Cortex of kidney (tissue), 1 donor: ENCODE measurements around the gene APOB.

Experiments
- DNase-seq: peaks from one replicate; lab custom pipeline; 2025; lab: John Stamatoyannopoulos, UW

Gene APOB

DNA sequence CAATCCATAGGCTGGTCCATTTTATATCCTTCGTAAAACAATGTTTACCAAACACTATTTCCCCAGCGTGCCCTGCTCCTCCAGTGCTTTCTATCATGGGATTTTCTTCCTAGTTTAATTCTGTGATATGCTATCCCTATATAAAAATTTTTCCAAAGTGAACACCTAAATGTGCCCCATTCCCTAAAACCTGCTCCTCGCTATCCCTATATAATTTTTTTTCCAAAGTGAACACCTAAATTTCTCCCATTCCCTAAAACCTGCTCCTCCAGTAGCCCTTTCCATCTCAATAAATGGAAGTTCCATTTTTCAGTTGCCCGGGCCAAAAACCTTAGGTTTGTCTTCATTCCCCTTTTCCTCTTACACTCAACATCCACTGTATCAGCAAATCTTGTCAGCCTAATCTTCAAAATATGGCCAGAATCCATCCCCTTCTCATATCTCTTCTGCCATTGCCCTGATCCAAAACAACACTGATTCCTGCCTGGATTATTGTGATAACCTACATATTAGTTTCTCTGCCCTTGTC is 26.1 kb downstream of the APOB start:
- DNase-seq = no peak

DNA sequence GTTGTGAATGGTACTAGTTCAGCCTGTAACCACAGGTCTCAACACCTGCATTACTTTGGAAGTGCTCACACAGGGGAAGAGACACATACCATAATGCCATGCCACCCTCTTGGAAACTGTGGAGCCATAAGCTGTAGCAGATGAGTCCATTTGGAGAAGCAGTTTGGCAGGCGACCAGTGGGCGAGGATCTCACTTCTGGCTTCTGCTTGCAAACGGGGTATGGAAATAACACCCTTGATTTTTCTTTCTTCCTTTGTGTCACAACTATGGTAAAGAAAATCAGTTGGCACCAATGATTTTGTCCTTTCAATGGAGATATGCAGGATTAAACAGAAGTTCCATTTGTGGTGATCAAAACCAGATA is 28.6 kb downstream of the APOB start:
- no peak for DNase-seq

DNA sequence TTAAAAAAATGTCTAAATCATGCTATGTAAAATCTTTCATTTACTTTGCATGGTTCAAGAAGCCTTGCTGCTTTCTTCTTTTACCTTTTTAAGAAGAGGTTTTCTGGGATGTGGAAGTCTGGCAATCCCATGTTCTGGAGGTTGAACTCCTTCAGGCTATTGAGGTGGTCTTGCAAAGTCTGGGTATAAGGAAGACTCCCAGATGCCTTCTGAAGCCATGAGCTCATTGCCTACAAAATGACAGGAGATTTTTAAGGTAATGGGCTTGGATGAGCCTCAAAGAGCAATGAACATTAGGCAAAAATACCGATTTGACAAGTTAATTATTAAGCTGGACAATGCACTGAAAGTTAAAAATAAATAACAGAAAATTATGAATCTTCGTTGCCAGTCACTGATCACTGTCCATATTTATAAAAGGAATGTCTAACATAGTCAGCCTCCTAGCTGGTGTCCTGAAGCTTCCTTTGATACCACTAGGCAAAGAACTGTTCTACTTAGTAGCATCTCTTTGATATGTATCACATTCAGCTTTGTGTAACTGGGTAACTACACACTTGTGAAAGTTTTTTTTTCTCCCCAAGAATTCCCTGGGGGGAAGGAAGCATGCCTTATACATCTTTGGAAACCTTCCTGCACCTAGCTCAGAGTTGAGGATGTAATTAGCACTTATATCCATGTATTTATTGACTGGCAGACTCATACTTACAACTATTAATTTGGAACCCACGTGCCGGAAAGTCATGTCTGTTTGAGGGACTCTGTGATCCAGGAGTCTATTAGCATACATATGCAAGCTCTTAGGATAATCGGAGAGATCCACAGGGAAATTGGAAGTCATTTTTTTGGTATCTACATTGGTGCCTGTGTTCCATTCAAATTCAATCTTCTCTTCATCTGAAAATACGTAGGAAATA is 29.3 kb downstream of the APOB start:
- no peak for DNase-seq

DNA sequence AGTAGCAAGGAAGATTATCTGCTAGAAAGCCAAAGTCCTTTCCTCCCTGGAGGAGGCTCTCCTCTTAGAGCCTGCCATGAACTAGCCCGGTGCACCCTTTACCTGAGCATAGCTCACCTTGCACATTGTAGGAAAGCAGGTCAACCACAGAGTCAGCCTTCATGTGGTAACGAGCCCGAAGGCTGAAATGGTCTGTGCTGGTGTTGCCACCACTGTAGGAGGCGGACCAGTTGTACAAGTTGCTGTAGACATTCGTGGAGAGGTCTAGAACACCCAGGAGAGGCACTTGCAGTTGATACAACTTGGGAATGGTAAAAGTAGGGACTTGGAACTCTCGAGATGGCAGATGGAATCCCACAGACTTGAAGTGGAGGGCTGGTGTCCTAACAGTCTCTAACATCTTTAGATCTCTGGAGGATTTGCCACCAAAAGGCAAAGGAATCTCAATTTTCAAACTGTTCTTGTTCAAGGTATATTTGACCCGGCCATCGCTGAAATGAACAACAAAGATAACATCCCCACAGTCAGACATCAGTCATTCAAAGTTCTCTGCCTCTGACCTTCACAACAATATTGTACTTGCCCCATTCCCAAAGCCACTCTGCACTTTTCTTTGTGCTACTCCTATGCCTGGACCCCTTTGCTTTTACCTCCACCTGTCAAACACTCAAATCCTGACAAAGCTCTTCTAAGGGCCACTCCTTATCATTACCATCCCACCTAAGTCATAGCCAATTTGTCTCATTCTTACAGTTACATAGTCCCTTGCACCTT is 30.6 kb downstream of the APOB start:
- no peak for DNase-seq

DNA sequence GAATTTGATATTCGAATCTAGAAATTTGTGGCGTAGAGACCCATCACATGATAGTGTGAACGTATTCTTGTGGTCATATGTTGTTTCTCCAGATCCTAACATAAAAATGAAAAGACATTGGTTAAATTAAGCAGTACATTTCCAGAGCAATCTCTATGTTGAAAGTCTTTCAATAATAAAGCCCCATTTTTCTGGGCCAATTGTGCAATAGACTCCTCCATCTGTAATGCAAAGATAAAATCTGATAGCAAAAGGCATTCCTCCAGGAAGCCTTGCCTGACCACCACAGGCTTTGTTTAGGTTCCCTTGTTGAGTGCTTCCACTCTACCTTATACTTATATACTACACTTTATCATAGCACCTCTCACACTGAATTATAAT is 31.3 kb downstream of the APOB start:
- DNase-seq = no peak

DNA sequence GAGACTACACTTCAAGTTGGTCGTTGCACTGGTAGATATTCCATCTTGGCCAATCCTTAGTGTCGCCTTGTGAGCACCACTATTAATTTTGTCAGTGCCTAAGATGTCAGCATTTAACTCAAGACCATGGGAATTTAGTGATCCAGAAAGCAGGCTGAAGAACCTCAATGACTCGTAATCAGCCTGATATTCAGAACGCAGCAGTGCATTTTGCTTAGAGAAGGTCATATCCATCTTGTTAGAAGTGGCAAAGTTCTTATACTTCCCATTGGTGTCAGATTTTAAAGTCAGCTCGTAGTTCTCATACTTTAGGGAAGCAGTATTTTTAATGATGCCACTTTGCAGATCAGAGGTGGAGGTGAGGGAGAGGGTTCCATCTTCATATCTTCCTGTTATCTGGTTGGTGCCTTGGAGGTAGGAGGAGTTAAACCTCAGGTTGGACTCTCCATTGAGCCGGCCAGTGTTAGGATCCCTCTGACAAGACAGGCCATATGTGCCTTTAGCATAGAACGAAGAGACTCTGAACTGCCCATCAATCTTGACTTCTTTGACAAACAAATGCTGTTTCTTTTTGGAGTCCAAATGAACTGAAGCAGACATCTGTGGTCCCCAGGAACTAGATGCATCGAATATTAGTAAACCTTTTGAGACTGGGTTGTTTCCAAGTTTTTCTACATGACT is 31.9 kb downstream of the APOB start:
- DNase-seq = no peak

DNA sequence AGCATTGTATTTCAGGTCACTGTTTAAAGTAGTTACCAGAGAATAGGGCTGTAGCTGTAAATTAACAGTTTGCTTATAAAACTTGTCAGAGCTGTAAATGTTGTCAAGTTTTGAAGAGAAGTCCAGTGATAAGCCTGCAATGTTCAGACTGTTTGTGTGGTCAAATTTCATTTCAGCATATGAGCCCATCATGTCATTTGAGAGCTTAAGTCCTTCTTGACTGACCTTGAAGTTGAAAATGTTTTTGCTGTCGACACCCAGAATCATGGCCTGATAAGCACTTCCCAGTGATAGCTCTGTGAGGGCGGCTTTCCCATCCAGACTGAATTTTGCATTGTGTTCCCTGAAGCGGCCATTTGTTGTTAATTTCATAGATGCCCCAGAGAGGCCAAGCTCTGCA is 32.4 kb downstream of the APOB start:
- no peak for DNase-seq

DNA sequence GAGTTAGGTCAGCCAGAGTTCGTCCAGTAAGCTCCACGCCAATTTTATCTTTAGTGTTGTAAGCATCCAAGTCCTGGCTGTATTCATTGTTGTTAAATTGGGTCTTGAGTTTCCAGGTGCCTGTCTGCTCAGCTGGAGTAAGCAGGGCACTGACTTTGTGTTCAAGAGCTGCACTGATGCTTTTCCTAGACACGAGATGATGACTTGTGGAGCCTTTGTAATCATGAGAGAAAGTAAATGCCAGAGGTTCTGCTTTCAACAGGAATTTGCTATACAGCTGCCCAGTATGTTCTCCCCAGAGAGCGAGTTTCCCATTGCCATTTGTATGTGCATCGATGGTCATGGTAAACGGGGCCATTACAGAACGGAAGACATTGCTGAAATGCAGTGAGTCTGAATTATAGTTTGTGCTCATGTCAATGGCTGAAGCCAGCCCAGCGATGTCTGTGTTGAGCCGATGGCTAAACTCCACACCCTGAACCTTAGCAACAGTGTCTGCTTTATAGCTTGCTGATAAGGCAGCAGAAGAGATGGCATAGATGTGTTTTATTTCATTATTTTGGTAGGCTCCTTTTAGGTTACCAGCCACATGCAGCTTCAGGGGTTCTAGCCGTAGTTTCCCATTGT is 32.9 kb downstream of the APOB start:
- no peak for DNase-seq

DNA sequence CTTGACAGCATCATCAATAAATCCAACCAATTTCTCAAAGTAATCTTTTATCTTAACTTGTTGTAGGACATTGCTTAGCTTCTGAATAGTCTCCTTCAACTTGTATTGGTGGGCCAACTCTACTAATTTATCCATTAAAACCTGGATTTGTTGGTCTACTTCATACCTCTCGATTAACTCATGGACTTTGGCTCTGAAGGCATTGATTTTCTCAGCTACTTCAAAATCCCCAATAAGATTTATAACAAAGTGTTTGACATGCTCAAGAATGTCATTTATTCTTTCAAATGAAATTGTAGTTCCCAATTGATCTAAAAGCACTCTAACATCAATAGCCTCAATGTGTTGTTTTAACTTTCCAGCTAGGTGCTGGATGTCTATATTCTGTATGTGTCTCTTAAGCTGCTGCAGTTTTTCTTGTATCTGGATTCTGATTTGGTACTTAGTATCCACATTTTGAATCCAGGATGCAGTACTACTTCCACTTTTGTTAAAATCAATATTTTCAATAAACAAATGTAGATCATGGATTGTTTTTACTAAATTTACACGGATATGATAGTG is 34.1 kb downstream of the APOB start:
- no peak for DNase-seq

DNA sequence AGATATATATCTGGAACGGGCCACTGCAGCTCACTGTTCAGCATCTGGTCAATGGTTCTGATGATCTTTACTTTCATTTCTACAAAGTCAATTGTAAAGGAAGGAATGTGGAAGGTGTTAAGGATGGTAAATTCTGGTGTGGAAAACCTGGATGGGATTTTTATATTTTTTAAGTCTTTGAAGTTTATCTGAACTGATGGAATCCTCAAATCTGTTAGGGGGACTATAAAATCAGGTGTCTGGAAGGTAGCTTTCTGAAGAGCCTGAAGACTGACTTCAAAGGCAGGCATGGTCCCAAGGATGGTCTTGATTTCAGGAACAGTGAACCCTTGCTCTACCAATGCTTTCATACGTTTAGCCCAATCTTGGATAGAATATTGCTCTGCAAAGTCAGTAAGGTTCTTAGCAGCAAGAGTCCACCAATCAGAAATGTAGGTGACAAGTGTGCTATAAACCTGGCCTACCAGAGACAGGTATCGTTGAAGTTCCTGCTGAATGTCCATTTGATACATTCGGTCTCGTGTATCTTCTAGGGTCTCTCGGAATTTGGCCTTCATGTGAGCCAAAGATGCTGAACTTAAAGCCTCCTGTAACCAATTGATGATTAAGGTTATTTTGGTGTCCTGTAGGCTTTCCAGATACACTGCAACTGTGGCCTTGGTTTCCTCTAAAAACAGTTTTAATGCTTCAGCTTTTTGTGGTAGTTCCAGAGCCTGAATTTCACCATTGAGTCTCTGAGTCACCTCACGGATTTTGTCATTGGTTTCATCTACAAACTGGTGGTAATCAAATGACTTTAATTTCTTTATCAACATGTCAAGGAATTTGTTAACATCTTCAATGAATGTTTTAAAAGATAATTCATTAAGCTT is 34.8 kb downstream of the APOB start:
- no peak for DNase-seq

DNA sequence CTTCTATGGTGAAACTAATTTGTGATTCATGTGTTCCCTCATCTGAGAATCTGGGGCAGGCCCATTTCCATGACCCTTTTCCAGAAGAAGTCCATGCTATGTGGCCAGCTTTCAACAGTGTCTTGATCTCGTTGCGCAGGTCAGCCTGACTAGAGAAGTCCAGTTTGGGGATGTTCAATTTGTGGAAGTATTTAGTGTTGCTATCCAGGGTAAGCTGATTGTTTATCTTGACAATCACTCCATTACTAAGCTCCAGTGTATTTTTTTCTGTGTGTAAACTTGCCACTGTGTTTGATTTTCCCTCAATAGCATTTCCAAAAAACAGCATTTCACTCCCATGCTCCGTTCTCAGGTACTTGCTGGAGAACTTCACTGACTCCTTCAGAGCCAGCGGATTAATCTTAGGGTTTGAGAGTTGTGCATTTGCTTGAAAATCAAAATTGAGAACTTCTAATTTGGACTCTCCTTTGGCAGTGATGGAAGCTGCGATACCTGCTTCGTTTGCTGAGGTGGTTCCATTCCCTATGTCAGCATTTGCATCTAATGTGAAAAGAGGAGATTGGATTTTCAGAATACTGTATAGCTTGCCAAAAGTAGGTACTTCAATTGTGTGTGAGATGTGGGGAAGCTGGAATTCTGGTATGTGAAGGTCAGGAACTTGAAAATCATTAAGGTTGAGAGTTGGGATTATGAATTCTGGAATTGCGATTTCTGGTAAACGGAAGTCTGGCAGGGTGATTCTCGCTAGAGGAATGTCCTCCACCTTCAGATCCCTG is 35.7 kb downstream of the APOB start:
- DNase-seq = no peak

DNA sequence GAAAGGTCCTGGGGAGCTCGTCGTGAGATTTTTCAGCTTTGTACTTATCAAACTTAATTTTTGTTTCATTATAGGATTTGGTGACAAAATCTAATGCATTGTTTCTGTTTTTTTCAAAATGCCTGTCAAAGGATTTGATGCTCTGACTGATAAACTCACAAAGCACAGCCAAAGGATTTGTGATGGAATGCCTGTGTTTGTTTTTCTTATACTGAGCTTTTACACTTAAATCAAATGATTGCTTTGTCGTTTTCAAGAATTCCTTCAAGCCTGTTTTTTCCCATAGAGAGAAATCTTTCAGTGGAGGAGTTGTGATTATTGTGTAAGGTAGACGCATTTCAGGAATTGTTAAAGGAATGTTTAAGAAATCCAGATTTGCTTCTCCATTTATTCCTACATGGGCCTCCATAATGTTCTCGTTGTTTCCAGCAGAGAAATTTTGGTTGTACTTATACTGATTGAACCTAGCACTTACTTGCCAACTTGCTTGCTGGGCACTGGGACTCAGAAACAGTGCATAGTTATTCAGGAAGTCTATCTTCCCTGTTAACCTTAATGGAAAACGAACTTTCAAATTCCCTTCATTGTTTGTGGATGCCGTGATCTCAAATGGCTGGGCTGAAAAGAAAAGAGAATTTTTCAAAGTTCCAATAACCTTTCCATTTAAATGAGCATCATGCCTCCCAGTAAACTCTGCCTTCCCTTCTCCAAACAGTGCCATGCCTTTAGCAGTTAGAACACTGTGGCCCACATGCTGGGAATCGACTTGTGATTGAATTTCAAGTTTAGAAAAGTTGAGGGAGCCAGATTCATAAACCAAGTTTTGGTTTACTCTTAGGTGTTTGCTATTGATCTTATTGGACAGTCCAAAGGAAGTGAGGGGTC is 36.5 kb downstream of the APOB start:
- no peak for DNase-seq

DNA sequence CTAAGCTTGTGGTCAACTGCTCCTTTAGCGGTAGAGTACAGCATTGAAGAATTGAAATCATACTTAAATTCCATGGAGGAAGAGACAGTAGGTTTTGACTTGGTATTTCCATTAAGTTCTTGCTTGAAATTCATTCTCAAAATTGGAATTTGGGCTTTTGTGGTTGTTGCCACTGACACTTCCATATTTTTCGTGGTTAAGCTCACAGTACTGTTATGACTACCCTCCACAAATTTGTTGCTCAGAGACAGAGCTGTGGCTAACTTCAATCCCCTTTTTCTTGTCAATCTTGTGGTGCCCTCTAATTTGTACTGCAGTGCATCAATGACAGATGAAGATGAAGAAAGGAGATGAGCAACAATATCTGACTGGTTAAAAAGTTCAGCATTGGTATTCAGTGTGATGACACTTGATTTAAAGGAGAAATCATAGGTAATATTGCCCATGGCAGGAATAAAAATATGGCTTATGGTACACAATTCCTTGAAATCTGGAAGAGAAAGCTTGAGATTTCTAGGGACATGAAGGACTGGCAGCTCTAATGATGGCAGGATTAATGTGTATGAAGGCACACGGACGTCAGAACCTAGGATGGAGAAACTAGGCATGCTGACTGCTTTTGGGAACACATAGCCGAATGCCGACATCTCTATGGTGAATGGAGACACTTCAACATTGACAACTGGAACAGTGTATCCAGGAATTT is 37.3 kb downstream of the APOB start:
- DNase-seq = no peak

DNA sequence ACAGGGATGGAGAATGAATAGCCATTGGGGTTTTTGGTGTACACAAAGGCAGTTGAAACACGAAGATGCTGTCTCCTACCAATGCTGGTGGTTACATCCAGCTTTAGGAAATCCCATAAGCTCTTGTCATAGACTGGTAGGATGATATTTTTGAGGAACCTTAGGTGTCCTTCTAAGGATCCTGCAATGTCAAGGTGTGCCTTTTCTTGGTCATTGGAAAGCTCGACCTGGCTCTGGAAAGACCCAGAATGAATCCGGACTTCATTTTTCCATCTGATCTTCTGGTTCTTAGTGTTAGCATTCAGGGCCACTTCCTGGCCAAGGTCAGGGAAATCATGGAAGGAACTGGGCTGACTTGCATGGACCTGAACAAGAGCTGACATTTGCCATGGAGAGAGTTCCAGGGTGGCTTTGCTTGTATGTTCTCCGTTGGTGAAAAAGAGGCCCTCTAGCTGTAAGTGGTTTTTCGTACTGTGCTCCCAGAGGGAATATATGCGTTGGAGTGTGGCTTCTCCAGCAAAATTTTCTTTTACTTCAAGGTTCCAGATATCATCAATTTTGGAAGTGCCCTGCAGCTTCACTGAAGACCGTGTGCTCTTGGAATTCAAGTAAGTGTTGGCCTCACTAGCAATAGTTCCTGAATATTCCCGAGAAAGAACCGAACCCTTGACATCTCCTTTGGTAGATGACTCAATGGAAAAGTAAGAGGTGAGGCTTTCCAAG is 38.0 kb downstream of the APOB start:
- DNase-seq = no peak

DNA sequence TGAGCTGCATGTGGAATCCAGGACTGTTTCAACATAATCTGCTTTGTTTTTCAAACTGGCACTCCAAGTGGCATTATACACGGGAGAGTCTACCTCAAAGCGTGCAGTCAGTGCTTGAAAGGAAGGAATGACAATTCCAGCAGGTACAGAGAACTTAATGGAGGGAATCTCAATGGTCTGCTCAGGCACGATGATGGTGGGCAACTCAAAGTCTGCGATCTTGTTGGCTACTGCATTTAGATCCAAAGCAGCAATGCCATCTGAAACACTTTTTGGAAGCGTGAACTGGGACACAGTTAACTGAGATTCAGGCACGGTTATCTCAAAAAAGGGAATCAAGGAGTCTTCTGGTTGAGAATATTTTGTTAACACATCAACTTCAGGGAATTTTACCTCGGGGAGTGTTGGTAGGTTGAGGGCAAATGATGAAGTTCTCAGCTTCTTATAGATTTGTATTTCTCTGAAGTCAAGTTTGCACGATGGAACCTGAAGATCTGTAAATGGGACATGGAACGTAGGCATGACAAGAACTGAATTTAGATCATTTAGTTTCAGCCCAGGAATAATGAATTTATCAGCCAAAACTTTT is 38.7 kb downstream of the APOB start:
- no peak for DNase-seq

DNA sequence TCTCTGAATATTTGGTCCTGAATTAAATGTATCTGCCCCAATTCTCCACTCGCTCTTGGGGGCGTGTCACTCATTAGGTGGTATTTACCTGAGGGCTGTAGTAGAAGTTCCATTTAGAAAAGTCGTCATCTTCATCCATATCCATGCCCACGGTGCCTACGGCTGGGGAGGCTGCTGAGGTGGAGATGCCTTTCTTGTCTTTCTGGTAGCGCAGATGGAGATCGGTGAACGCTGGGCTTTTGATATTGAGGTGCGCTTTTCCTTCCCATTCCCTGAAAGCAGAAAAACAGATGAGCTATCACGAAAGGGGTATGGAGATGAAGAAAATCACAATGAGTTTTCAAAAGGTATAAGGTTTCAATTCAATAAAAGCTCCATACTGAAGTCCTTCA is 39.7 kb downstream of the APOB start:
- no peak for DNase-seq

DNA sequence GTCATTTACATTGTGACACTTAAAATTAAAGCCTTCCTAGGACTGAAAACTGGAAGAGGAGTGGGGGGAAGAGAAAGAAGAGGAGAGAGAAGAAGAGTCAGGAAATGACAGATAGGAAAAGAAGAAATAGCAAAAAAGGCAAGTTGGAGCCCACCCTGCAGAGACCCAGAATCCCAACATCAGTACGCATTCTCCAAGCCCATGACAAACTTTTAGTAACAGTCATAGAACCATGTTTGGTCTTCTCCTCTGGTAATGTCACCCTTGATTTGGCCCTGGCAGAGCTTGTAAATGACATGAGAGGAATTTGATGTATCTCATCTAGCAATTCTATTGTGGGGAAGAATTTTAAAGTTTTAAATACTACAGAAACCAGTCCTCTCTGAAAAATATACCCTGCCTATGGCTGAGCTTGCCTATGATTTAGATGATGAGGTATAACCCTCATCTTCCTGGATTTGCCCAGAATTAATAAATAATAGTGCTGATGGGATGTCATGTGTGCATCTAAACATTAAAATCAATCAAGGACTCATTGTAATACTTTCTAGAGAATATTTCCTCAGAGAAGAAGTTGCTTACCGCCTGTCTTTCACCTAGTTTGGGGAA is 40.2 kb downstream of the APOB start:
- no peak for DNase-seq
